Transverse colon (tissue), 4 donors: ENCODE results near the gene EGFR.

ENCODE experiments used
- POLR2A ChIP-seq: fragments of 450-650 bp; IDR thresholded peaks from one replicate; pipeline ENCODE4 v1.6.1; 2016; ENCODE audit warnings: antibody characterized with exemption, mild to moderate bottlenecking, moderate library complexity
- POLR2AphosphoS5 ChIP-seq, 3 donors: sonication (generic); formaldehyde crosslinking; IDR thresholded peaks; one replicate each; pipeline ENCODE4 v1.6.1; 2016; ENCODE audit warnings: antibody characterized with exemption in 3 of 3
- TF ChIP-seq, protein P1 (sequence below), 5 experiments: fragments of 200-600 bp in 3 of 5; fragments of 450-650 bp in 2 of 5; sonication (generic) in 3 of 5; IDR thresholded peaks; 1 replicate in 2 of 5; 2 replicates in 3 of 5; pipeline ENCODE4 v1.5.1; 2016 to 2017; ENCODE audit warnings: antibody characterized with exemption in 5 of 5, inconsistent platforms in 3 of 5, mild to moderate bottlenecking in 2 of 5, moderate library complexity in 1 of 5

DNA sequence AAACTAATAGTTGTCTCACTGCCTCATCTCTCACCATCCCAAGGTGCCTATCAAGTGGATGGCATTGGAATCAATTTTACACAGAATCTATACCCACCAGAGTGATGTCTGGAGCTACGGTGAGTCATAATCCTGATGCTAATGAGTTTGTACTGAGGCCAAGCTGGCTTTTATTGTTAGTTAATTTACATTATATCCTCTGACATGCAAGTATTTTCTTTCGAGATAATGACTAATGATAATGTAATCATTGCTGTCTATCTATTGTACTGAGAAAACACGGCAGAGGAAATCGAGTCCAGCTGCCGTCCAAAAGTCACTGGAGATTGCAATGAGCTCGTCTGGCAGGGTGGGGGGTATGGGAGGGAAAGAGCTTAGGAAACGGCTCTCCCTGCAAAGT is 173.9 kb downstream of the EGFR start:
- no peak for TF ChIP-seq POLR2A
- TF ChIP-seq, protein P1, sequence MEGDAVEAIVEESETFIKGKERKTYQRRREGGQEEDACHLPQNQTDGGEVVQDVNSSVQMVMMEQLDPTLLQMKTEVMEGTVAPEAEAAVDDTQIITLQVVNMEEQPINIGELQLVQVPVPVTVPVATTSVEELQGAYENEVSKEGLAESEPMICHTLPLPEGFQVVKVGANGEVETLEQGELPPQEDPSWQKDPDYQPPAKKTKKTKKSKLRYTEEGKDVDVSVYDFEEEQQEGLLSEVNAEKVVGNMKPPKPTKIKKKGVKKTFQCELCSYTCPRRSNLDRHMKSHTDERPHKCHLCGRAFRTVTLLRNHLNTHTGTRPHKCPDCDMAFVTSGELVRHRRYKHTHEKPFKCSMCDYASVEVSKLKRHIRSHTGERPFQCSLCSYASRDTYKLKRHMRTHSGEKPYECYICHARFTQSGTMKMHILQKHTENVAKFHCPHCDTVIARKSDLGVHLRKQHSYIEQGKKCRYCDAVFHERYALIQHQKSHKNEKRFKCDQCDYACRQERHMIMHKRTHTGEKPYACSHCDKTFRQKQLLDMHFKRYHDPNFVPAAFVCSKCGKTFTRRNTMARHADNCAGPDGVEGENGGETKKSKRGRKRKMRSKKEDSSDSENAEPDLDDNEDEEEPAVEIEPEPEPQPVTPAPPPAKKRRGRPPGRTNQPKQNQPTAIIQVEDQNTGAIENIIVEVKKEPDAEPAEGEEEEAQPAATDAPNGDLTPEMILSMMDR (IDR thresholded peaks at IDR 0.05) = no peak
- TF ChIP-seq POLR2AphosphoS5 (IDR thresholded peaks at IDR 0.05) = no peak
